Non-pigmented ciliary epithelial cell (primary cell): Measurements from ENCODE around the gene ZNF184.
"Not testable (repeated sequence)": the region's sequence is repeated elsewhere in the genome, so short reads cannot be mapped to it uniquely, and the experiment has no call there.

Experiments used
- DNase-seq: peaks from one replicate; pipeline ENCODE4 v3.0.0-alpha.2; 2010; ENCODE audit warnings: low read depth

The ZNF184 gene

DNA sequence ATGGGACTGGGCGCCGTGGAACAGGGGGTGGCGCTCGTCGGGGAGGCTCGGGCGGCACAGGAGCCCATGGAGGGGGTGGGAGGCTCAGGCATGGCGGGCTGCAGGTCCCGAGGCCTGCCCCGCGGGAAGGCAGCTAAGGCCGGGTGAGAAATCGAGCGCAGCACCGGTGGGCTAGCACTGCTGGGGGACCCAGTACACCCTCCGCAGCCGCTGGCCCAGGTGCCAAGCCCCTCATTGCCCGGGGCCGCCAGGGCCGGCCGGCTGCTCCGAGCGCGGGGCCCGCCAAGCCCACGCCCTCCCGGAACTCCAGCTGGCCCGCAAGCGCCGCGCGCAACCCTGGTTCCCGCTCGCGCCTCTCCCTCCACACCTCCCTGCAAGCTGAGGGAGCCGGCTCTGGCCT is 48.1 kb downstream of the ZNF184 start:
- DNase-seq: not testable (repeated sequence)

DNA sequence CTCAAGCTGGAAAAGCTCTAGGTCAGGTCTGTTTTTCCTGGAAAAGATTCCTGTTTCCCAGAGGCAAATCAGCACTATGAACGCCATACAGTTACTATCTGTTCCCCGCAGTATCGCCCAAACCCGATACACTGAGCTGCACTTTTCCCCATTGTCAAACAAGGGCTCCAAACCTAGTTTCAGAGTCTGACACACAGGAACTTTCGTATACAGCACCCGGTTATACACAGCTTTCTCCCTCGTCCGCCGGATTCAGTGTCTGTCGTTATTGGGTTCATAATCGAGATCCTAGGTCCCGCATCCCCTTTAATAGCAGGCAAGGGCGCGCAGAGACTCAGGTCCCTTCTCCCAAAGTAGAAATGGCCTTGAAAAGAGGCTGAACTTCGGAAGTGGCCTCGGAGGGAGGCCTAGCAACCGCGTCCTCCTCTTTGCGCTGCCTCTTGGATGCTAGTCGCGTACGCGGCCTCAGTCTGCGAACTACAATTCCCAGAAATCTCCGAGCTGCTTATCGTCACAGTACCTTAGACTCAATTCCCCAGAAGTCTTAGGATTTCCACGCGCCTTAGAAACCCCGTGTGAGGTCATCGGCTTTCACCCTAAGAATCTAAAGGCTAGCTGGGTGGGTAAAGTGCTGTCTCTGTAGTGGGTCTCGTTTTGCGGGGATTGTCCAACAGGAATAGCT is 50.1 kb downstream of the ZNF184 start:
- no peak for DNase-seq

DNA sequence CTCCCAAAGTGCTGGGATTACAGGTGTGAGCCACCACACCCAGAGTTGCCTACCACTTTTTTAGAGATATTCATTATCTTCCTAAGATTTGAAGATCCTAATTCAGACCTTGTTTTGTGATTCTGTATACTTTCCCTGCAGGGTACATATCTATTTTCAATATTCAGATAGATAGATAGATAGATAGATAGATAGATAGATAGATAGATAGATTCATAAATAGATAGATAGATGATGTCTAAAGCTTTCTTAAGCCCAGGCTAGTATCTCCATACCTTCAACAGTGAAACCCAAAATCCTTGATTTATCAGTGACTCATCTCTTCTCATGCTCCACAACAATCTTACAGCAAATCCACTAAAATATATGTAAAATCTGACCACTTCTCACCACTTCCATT is 53.5 kb downstream of the ZNF184 start:
- no peak for DNase-seq

DNA sequence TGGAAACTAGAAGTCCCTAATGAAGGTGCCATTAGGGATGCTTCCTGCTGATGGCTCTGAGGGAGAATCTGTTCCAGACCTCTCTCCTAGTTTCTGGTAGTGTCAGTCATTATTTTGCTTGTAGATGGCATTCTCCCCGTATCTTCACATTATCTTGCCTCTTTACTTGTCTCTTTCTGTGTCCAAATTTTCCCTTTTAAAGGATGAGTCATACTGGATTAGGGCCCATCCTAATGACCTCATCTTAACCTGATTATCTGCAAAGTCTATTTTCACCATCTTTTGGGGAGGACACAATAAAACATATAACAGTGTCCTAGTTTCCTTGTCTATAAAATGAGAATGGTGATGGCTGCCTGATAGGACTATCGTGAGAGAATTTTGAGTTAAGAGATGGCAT is 57.0 kb downstream of the ZNF184 start:
- no peak for DNase-seq

DNA sequence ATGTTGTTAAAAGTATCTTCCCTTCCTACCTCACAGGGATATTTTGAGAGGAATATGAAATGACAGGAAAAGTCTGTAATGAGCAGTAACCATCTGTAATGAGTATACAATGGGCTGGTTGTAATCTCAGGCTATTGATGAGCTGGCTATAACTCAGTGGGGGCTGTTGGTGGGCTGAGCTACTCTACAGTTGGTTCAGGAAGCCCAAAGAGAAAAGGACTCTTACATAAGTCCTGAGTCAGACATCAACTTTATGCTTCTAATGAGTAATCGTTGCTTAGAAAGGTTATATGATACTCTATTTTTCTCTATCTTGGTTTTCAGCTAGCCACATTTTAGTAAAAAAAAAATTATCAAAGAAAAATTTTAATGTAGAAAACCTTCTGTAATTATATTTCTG is 57.9 kb downstream of the ZNF184 start:
- no peak for DNase-seq

DNA sequence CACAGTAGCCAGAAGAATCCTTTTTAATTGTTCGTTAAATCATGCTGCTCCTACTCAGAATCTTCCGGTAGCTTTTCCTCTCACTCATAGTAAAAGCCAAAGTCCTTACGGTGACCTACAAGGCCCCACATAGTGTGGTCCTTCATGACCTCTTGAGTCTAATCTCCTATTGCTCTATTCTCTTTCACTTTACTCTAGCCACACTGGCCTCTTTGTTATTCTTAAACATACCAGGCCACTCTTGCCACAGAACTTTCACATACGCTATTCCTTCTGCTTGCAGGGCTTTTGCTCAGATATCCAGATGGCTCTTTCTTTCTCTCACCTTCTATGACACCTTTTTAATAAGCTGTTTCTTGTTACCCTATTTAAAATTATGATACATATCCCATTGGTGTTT is 58.6 kb downstream of the ZNF184 start:
- no peak for DNase-seq

DNA sequence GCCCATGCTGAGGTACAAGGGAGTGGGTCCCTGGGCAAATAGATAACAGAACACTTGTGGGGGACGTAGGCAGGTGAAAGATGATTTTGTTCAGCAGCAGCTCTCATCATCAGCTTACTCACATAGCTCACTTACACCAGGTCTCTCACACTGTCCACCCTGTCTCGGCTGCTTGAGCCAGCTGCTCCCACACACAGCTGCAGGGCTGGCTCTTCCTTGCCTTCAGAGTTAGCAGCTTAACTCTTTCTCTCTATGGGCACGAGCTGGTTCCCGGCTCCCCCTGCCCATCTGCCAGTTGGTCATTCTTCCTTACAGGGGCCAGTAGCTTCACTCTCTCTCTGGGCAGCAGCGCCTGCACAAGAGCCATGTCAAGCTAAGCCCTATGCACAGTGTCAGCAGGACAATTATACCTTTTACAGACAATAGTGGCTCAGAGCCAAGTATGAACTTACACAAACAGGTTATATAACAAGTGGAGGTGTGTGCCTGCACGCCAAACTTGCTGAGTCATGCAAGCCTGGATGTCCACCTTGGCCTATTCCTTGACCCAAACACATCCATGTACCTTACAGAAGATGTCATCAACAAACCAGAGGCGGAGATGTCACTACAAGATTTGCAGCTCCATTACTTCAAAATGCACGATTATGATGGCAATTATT is 65.6 kb downstream of the ZNF184 start:
- DNase-seq: no peak

DNA sequence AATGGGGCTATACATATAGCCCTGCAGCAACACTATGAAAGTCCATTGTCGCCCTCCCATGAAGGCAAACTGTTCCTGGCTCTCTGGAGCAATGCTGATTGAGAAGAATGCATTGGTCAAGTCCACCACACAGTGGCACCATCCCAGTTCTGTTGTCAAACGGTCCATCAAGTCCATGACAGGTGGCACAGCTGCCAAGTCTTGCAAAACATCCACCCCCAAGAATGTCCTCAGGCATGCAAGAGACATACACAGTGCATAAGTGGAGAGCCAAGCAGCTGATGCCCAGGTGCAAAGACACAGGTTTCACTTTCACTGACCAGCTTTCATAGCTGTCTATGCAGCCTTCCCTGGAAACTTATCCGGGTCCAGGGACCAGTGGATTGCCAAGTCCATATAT is 66.8 kb downstream of the ZNF184 start:
- no peak for DNase-seq

DNA sequence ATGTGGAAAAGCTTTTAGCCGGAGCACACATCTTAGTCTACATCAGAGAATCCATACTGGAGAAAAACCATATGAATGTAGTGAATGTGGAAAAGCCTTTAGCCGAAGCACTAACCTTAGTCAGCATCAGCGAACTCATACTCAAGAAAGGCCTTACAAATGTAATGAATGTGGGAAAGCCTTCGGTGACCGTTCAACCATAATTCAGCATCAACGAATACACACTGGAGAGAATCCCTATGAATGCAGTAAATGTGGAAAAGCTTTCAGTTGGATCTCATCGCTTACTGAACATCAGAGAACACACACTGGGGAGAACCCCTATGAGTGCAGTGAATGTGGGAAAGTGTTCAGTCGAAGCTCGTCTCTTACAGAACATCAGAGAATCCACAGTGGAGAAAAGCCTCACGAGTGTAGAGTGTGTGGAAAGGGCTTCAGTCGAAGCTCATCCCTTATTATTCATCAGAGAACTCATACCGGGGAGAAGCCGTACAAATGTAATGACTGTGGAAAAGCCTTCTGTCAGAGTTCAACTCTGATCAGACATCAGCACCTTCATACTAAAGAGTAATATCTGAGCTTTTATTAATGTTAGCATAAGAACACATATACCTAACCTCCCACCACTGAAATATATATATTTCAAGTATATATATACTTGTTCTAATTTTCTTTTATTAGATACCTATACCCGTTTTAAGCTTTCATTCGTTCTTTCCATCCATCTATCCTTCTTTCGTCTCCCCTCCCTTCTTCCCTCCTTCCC is 71.8 kb downstream of the ZNF184 start:
- DNase-seq: no peak
